Endothelial cell of umbilical vein (primary cell): ENCODE measurements around the gene GLMN. TPM values are rescaled to one million over a fixed set of nuclear protein-coding genes. Genes with fewer than 3 reads are reported as not detected.

ENCODE experiments used
- BruUV-seq: library from RNA; stranded (reverse); fragments of 400-500 nt; replicated peaks from 2 replicates; lab custom pipeline; 2021; lab: Mats Ljungman, UMichigan
- CTCF ChIA-PET: fragments of 300-600, 350-600 bp; sonication (Branson Sonifier 250); formaldehyde crosslinking; loops from one replicate; lab custom pipeline; 2021; ENCODE audit warnings: antibody characterized with exemption, inconsistent platforms; lab: Charles Lee
- POLR2A ChIA-PET: fragments of 300-600, 350-600 bp; sonication (Branson Sonifier 250); formaldehyde crosslinking; loops from one replicate; lab custom pipeline; 2021; ENCODE audit warnings: antibody characterized with exemption, inconsistent platforms; lab: Charles Lee
- DNase-seq: peaks from one replicate; pipeline ENCODE4 v3.0.0-alpha.2; 2011; ENCODE audit warnings: low read depth, low spot score
- FAIRE-seq: peaks from 2 replicates; lab custom pipeline; 2011; peaks lifted over from hg19 to GRCh38; lab: Jason Lieb, UNC
- H2AFZ ChIP-seq: 2 replicates; pipeline ENCODE4 v1.6.0; 2012; ENCODE audit warnings: low read depth, low read length, control low read depth, inconsistent platforms
- H3K27ac ChIP-seq: 2 replicates; pipeline ENCODE4 v1.5.1; 2011; ENCODE audit warnings: low read depth, mild to moderate bottlenecking, control low read depth, low read length, moderate library complexity; ENCODE audit not compliant: insufficient read depth
- H3K27me3 ChIP-seq, 2 experiments: 2 replicates each; pipeline versions ENCODE4 v1.6.0 to v1.6.1; 2011; ENCODE audit warnings: low read length in 2 of 2, mixed read lengths in 1 of 2; ENCODE audit not compliant: control insufficient read depth in 2 of 2, insufficient read depth in 2 of 2
- H3K36me3 ChIP-seq, 2 experiments: 2 replicates in 1 of 2; 3 replicates in 1 of 2; pipeline ENCODE4 v1.5.1; 2011; ENCODE audit warnings: low read length in 2 of 2, mild to moderate bottlenecking in 1 of 2, moderate library complexity in 1 of 2; ENCODE audit not compliant: control insufficient read depth in 2 of 2, insufficient read depth in 2 of 2; ENCODE audit errors: extremely low read depth in 1 of 2
- H3K4me1 ChIP-seq: 3 replicates; pipeline ENCODE4 v1.5.1; 2011; ENCODE audit warnings: mild to moderate bottlenecking, low read length; ENCODE audit not compliant: control insufficient read depth, insufficient read depth; ENCODE audit errors: extremely low read depth
- H3K4me2 ChIP-seq: 2 replicates; pipeline ENCODE4 v1.6.1; 2011; ENCODE audit warnings: low read length, control low read depth, mixed read lengths; ENCODE audit not compliant: insufficient read depth
- H3K4me3 ChIP-seq, 3 experiments: fragments of 200-600 bp in 1 of 3; sonication (generic), shearing (Covaris generic) in 1 of 3; replicated peaks in 1 of 3; 2 replicates each; pipeline ENCODE4 v1.5.1; 2011 to 2016; ENCODE audit warnings: control low read depth in 3 of 3, low read length in 3 of 3, mild to moderate bottlenecking in 2 of 3, inconsistent platforms in 1 of 3, low read depth in 1 of 3, moderate library complexity in 1 of 3; ENCODE audit not compliant: insufficient read depth in 1 of 3
- H3K79me2 ChIP-seq: 2 replicates; pipeline ENCODE4 v1.6.0; 2012; ENCODE audit warnings: low read length, inconsistent platforms; ENCODE audit not compliant: control insufficient read depth, insufficient read depth
- H3K9ac ChIP-seq: replicated peaks from 2 replicates; pipeline ENCODE3; 2011; ENCODE audit warnings: low read length, control low read depth; ENCODE audit not compliant: insufficient read depth; ENCODE audit errors: extremely low read depth
- H3K9me1 ChIP-seq: replicated peaks from 3 replicates; pipeline ENCODE4 v1.6.0; 2011; ENCODE audit warnings: mild to moderate bottlenecking, low read length; ENCODE audit not compliant: control insufficient read depth, insufficient read depth; ENCODE audit errors: extremely low read depth
- H3K9me3 ChIP-seq: replicated peaks from 2 replicates; pipeline ENCODE4 v1.5.1; 2012; ENCODE audit warnings: low read length, inconsistent platforms; ENCODE audit not compliant: control insufficient read depth, insufficient read depth
- H4K20me1 ChIP-seq: replicated peaks from 2 replicates; pipeline ENCODE3; 2011; ENCODE audit warnings: mild to moderate bottlenecking, low read length; ENCODE audit not compliant: control insufficient read depth, insufficient read depth; ENCODE audit errors: extremely low read depth
- EZH2 ChIP-seq: IDR thresholded peaks from 2 replicates; pipeline ENCODE4 v1.6.1; 2012; ENCODE audit warnings: borderline replicate concordance, low read depth, mild to moderate bottlenecking, moderate library complexity, low read length, inconsistent platforms; ENCODE audit not compliant: severe bottlenecking
- FOS ChIP-seq: IDR thresholded peaks from 2 replicates; pipeline ENCODE4 v1.6.1; 2011; ENCODE audit warnings: mild to moderate bottlenecking, low read length, moderate library complexity, borderline replicate concordance; ENCODE audit not compliant: insufficient read depth
- GATA2 ChIP-seq: IDR thresholded peaks from 2 replicates; pipeline ENCODE4 v1.7.0; 2011; ENCODE audit warnings: low read depth, mild to moderate bottlenecking, moderate library complexity, mixed read lengths, low read length; ENCODE audit not compliant: insufficient read length, insufficient read depth
- MYC ChIP-seq: IDR thresholded peaks from one replicate; pipeline ENCODE4 v1.6.1; 2011; ENCODE audit warnings: mild to moderate bottlenecking, low read depth, low read length
- POLR2A ChIP-seq: IDR thresholded peaks from 2 replicates; pipeline ENCODE4 v1.6.1; 2012; ENCODE audit warnings: low read depth, mild to moderate bottlenecking, control low read depth, low read length
- POLR2AphosphoS5 ChIP-seq: IDR thresholded peaks from 2 replicates; pipeline ENCODE4 v1.6.1; 2012; ENCODE audit warnings: low read depth, mild to moderate bottlenecking, control low read depth, low read length, moderate library complexity; ENCODE audit not compliant: insufficient read depth
- dilution Hi-C: fragments of 300-500 bp; cut with MboI; formaldehyde crosslinking; loops from one replicate; pipeline ENCODE4 v1.15.0; 2019; ENCODE audit warnings: low sequenced_read_pairs; ENCODE audit not compliant: extremely low pct_ligation_motif_present
- intact Hi-C: fragments of 100-400 bp; cut with micrococcal nuclease; formaldehyde crosslinking; loops from one replicate; pipeline ENCODE4 v1.10.0; 2022
- polyA plus RNA-seq, 4 experiments: library from polyadenylated mRNA; depleted of rRNA in 3 of 4; stranded (reverse) in 3 of 4; unstranded in 1 of 4; fragments of >200 nt; gene quantifications; 2 replicates each; pipeline versions ENCODE4 v1.2.1 to v1.2.3, GENCODE V29; 2011 to 2012; ENCODE audit warnings: missing spikeins in 1 of 4
- total RNA-seq: library from RNA; stranded (reverse); gene quantifications from 2 replicates; pipeline ENCODE4 v1.2.3, GENCODE V29; 2021
- TF ChIP-seq, protein P1 (sequence below): IDR thresholded peaks from 2 replicates; pipeline ENCODE4 v1.6.1; 2011; ENCODE audit not compliant: insufficient read depth, insufficient read length
- TF ChIP-seq, protein P2 (sequence below), 2 donors: IDR thresholded peaks; 1 replicate in 1 of 2; 2 replicates in 1 of 2; pipeline ENCODE4 v1.5.1; 2011; ENCODE audit warnings: low read length in 2 of 2, mild to moderate bottlenecking in 2 of 2, moderate library complexity in 2 of 2, control low read depth in 1 of 2, inconsistent platforms in 1 of 2, low read depth in 1 of 2; ENCODE audit not compliant: insufficient read depth in 1 of 2; ENCODE audit errors: extremely low read depth in 1 of 2

Gene GLMN
- total and polyA plus RNA-seq, 2 donors (not counting 3 experiments of a cell fraction or from before 2014, with no cell fraction given), result 2.4 to 13.2 TPM

DNA sequence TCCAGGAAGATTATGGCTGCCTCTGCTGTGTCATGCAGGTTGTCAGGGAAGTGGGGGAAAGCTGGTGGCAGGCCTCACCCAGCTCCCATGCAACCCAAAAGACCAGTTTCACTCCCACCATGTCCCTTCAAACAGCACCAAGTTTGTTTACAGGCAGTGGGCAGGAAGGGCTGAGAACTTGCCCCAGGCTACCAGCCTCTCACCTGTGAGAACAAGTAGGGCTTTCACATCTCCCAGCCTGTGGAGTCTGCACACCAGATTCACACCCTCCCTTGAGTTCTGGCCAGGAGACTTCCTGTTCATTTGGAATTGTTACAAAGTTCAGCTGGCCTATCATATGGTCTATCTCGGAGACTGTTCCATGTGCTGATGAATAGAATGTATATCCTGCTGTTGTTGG lies 27.9 kb upstream of the GLMN start:
- no peak overlapping the region for H3K4me2 ChIP-seq
- no peak overlapping the region for H3K27ac ChIP-seq
- BruUV-seq, result no TSS peak
- H2AFZ ChIP-seq, result no peak overlapping the region
- no peak overlapping the region for H3K9ac ChIP-seq
- peaks cover 6 to 7% of the 10 kb centered on the region in 2 experiments for H3K36me3 ChIP-seq
- no peaks in the 10 kb centered on the region for H4K20me1 ChIP-seq
- H3K4me3 ChIP-seq, result no peak overlapping the region
- no peaks in the 10 kb centered on the region for H3K9me1 ChIP-seq
- H3K9me3 ChIP-seq, result no peaks in the 10 kb centered on the region
- no peaks in the 10 kb centered on the region for H3K4me1 ChIP-seq
- no peak for DNase-seq
- TF ChIP-seq, protein P1, sequence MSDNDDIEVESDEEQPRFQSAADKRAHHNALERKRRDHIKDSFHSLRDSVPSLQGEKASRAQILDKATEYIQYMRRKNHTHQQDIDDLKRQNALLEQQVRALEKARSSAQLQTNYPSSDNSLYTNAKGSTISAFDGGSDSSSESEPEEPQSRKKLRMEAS, result no peak
- TF ChIP-seq POLR2A, result no peak
- TF ChIP-seq POLR2AphosphoS5, result no peak
- no peak for TF ChIP-seq MYC
- TF ChIP-seq EZH2, result no peak
- no peak for TF ChIP-seq FOS
- TF ChIP-seq, protein P2, sequence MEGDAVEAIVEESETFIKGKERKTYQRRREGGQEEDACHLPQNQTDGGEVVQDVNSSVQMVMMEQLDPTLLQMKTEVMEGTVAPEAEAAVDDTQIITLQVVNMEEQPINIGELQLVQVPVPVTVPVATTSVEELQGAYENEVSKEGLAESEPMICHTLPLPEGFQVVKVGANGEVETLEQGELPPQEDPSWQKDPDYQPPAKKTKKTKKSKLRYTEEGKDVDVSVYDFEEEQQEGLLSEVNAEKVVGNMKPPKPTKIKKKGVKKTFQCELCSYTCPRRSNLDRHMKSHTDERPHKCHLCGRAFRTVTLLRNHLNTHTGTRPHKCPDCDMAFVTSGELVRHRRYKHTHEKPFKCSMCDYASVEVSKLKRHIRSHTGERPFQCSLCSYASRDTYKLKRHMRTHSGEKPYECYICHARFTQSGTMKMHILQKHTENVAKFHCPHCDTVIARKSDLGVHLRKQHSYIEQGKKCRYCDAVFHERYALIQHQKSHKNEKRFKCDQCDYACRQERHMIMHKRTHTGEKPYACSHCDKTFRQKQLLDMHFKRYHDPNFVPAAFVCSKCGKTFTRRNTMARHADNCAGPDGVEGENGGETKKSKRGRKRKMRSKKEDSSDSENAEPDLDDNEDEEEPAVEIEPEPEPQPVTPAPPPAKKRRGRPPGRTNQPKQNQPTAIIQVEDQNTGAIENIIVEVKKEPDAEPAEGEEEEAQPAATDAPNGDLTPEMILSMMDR (IDR thresholded peaks at IDR 0.05; ENCODE audit: extremely low read depth in 1 of 2, insufficient read depth in 1 of 2, low read depth in 1 of 2, low read length in 2 of 2), result no peak
- no peak for TF ChIP-seq GATA2
- dilution Hi-C loops (no loop called here), intact Hi-C loops (no loop called here)
- no peaks in the 10 kb centered on the region for H3K79me2 ChIP-seq
- no peaks in the 10 kb centered on the region for H3K27me3 ChIP-seq
- no peak for FAIRE-seq
- ChIA-PET CTCF (no interaction called here), POLR2A (no interaction called here)
